NCI-H187 treated with DMSO at 0.1 percent for 48 hours (cell line): Measurements from ENCODE around the gene PLA2G4B.
A peak's percentile ranks its signal among the peaks of the same experiment; 100 is the strongest.

Experiments used
- DNase-seq: peaks from one replicate; lab custom pipeline; 2025; lab: John Stamatoyannopoulos, UW

The PLA2G4B gene

GRCh38 chr15:41809526-41810220 lies 29.0 kb upstream of the PLA2G4B start:
- DNase-seq, result no peak

GRCh38 chr15:41810651-41811431 lies 27.8 kb upstream of the PLA2G4B start:
- DNase-seq, result no peak

- DNase-seq, result peak; percentile 18
Measured at GRCh38 chr15:41811432-41812195, 27.0 kb upstream of the PLA2G4B start.

DNA sequence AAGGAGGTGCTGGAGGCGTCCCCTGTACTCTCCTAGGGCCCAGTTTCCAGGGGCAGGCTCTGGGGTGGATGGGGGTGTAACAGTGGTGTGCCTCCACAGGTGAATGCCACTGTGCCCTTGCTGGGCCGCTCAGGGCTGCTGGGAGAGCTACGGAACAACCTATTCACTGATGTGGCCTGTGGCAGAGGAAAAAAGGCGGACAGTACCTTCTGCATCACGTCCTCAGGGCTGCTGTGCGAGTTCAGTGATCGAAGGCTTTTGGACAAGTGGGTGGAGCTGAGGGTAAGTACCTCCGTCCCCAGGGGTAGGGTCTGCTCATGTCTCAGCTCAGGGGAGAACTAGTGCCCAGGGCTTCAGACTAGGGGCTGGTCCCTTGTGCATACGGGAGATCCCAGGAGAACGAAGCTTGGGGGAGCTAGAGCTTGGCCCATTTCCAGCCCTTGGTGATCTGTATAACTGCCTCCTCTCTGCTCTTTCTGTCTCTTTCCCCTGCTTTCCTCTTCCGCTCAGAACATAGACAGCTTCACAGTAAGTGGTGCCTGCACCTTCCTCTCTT lies 25.7 kb upstream of the PLA2G4B start:
- no peak for DNase-seq

- no peak for DNase-seq
Measured at GRCh38 chr15:41813426-41813825, 25.2 kb upstream of the PLA2G4B start.

DNA sequence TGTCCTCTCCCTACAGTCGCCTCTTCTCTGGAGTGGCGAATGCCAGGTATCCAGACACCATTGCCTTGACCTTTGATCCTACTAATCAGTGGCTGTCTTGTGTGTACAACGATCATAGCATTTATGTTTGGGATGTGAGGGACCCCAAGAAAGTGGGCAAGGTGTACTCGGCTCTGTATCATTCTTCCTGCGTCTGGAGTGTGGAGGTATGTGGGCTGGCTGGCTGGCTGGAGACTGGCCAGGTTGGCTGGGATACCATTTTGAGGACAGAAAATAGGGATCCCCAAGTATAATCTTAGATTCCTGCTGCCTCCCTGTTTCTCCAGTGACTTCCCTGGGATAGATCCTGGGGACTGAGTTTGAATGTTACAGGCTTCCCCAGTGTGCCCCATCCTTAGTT lies 24.1 kb upstream of the PLA2G4B start:
- DNase-seq, result no peak

DNA sequence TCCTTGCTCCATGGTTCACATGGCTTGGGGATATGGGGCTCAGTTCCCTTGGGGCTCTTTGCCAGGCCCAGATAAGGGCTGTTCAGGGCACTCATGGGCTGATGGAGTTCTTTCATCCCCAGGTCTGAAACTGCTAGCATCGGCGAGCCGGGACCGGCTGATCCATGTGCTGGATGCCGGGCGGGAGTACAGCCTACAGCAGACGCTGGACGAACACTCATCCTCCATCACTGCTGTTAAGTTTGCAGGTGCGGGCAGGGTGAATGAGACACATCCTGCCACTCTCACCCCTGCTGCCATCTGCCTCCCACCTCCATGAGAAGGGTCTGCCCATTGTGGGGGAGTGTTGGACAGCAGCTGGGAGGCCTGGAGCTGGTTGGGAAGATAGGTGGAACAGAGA lies 21.9 kb upstream of the PLA2G4B start:
- DNase-seq, result no peak

GRCh38 chr15:41817327-41817726 lies 21.3 kb upstream of the PLA2G4B start:
- DNase-seq, result no peak

- no peak for DNase-seq
Measured at GRCh38 chr15:41817781-41818180, 20.9 kb upstream of the PLA2G4B start.

- no peak for DNase-seq
Measured at GRCh38 chr15:41819455-41820050, 19.1 kb upstream of the PLA2G4B start.

- no peak for DNase-seq
Measured at GRCh38 chr15:41820791-41821423, 17.7 kb upstream of the PLA2G4B start.

DNA sequence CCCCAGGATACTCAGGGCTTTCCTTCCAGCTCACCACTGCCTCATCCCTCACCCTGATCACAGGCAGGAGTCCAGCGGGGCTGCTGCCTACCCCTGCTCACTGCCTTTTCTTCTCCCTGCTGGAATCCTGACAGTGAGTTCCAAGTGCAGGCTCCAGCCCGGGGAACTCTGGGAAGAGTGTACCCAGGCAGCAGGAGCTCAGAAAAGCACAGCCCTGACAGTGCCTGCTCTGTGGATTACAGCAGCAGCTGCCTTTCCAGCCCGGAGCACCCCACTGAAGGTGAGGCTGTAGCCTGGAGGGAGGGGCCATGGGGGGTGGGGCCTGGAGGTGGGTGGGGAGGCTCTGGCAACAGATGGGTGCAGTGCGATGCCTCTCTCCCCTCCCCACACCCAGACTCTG lies 16.8 kb upstream of the PLA2G4B start:
- DNase-seq, result no peak

- no peak for DNase-seq
Measured at GRCh38 chr15:41822471-41822870, 16.2 kb upstream of the PLA2G4B start.

DNA sequence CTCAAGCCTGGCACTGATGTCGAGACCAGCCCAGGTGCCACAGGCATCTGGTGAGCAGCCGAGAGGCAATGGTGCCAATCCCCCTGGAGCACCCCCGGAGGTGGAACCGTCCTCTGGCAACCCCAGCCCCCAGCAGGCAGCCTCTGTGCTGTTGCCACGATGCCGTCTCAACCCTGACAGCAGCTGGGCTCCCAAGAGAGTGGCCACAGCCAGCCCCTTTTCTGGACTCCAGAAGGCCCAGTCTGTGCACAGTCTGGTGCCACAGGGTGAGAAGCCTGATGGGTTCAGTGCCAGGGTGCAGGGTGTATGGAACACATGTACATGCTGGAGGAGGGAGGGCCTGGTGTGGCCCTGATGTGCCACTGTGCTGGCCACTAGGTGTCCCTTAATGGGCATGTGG lies 15.7 kb upstream of the PLA2G4B start:
- DNase-seq, result no peak

DNA sequence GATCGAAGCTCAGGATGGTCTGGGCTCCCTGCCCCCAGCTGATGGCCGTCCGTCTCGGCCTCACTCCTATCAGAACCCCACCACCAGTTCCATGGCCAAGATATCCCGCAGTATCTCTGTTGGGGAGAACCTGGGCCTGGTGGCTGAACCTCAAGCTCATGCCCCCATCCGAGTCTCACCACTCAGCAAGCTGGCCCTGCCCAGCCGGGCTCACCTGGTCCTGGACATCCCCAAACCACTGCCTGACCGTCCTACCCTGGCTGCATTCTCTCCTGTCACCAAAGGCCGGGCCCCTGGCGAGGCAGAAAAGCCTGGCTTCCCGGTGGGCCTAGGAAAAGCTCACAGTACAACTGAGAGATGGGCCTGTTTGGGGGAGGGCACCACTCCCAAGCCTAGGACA lies 15.1 kb upstream of the PLA2G4B start:
- no peak for DNase-seq

- no peak for DNase-seq
Measured at GRCh38 chr15:41824062-41824745, 14.4 kb upstream of the PLA2G4B start.

DNA sequence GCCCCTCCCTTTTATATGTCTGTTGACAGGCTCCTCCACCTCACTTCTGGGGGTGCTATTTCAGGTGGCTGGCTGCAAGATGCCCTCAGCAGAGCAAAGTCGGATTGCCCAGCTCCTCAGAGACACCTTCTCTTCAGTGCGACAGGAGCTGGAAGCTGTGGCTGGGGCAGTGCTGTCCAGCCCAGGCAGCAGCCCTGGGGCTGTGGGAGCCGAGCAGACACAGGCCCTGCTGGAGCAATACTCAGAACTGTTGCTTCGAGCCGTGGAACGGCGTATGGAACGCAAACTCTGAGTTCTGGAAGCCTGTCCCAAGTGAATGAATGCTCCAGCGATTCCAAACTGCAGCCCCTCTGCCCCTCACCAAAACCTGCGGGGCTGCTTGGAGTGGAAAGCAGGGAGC lies 13.5 kb upstream of the PLA2G4B start:
- no peak for DNase-seq

DNA sequence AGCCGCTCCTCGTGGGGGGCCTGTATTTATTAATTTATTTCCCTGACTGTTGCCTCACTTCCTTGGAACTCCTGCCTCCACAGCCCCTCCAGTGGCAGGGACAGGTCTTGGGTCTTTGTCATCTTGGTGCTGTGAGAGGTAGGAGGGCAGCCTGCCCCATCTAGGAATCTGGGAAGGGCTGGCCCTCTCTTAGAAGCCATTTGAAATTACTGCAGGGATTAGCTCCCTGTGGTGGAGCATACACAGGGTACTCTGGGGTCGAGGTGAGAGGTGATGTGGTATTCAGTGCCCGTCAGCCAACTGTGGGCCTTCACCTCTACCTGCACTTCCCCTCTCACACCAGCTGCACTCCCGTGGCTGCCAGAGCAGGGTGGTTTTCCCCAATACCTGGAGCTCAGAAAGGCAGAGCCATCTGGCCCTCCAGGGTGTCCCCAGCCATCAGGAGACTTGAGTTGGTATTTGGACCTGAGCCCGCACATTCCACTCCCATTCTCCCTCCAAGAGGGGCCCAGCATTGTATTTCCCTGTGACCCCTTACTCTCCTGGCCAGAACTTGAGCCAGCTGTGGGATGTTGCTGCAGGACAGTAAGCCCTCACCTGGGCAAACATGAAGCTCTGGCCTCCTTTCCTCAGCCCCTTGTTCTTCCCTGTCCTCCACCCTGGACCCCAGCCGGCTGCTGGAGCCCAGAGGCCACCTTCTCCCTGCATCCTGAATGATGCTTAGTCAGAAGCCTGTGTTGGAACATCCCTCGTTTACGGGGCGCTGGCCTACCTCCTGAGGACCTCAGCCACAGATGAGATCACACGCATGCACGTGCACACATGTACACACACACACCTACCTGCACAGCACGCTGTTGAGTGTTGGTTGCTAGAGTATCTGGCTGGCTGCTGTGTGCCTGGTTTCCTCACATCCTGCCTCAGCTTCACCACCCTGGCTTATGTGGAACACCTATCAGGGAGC lies 12.8 kb upstream of the PLA2G4B start:
- no peak for DNase-seq

DNA sequence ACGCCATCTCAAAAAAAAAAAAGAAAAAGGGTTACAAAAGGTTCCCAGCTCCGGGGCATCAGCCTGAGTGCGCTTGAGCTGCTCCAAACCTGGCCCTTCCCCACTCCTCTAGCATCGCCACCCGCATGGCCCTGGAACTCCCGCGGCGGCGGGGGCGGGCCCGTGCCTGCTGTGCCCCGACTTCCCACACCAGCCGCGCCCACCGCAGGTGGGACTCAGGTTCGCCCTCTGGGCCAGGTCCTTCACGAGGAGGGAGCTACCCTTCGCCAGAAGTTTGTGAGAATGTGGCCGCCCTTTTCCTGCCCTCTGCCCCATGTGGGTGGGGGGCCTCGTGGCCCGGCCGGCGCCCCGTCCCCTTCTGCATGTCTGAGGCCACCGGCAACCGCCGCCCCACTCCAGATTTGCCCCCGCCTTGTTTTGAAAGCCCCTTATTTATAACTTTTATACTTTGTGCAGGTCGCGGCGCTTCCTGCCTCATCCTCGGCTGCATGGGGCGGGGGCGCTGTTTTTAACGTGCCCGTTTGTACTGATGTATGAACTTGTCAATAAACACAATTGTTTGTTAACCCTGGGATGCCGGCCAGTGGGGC lies 11.3 kb upstream of the PLA2G4B start:
- no peak for DNase-seq
